HepG2 (cell line): ENCODE data around the gene AXIN2. TPM values are rescaled to one million over a fixed set of nuclear protein-coding genes. Genes with fewer than 3 reads are reported as not detected.

Source experiments
- FOXC1 ChIP-seq: sonication (generic); formaldehyde crosslinking; IDR thresholded peaks from 2 replicates; pipeline ENCODE4 v1.8.0; 2022; ENCODE audit warnings: mild to moderate bottlenecking, missing genetic modification reagents, borderline replicate concordance
- FOXK1 ChIP-seq: sonication (generic); formaldehyde crosslinking; IDR thresholded peaks from 2 replicates; pipeline ENCODE4 v1.4.0; 2020; ENCODE audit warnings: low read depth, missing genetic modification reagents, borderline replicate concordance
- HNF4G ChIP-seq, 2 experiments: sonication (generic) in 1 of 2; formaldehyde crosslinking in 1 of 2; IDR thresholded peaks; 2 replicates each; pipeline versions ENCODE4 v1.4.0 to v1.6.1; 2011 to 2020; ENCODE audit warnings: borderline replicate concordance in 2 of 2, low read depth in 2 of 2, mild to moderate bottlenecking in 2 of 2, low read length in 1 of 2, missing genetic modification reagents in 1 of 2, moderate library complexity in 1 of 2
- NR2C2 ChIP-seq: sonication (generic); formaldehyde crosslinking; IDR thresholded peaks from 2 replicates; pipeline ENCODE4 v1.4.0; 2020; ENCODE audit warnings: missing genetic modification reagents, mild to moderate bottlenecking, moderate library complexity, borderline replicate concordance
- NR2F2 ChIP-seq: IDR thresholded peaks from 2 replicates; pipeline ENCODE4 v1.6.1; 2012; ENCODE audit warnings: low read depth, inconsistent platforms, borderline replicate concordance
- PAXIP1 ChIP-seq: sonication (generic); formaldehyde crosslinking; conservative IDR thresholded peaks from 2 replicates; pipeline ENCODE4 v1.4.0; 2020; ENCODE audit warnings: mild to moderate bottlenecking, missing genetic modification reagents, moderate library complexity
- RCOR2 ChIP-seq: IDR thresholded peaks from 2 replicates; pipeline ENCODE4 v1.6.1; 2016; ENCODE audit warnings: missing biosample characterization, missing genetic modification reagents
- SP1 ChIP-seq, 2 experiments: fragments of 450-650 bp in 1 of 2; sonication (generic) in 1 of 2; formaldehyde crosslinking in 1 of 2; IDR thresholded peaks; 2 replicates each; pipeline versions ENCODE4 v1.4.0 to v1.6.1; 2016 to 2020; ENCODE audit warnings: missing genetic modification reagents in 1 of 2
- THRA ChIP-seq: sonication (generic); formaldehyde crosslinking; IDR thresholded peaks from 2 replicates; pipeline ENCODE4 v1.4.0; 2020; ENCODE audit warnings: missing genetic modification reagents, borderline replicate concordance
- TOE1 ChIP-seq: sonication (generic); formaldehyde crosslinking; IDR thresholded peaks from 2 replicates; pipeline ENCODE4 v1.4.0; 2020; ENCODE audit warnings: mild to moderate bottlenecking, missing genetic modification reagents
- YEATS2 ChIP-seq: sonication (generic); formaldehyde crosslinking; IDR thresholded peaks from 2 replicates; pipeline ENCODE4 v1.4.0; 2020; ENCODE audit warnings: missing genetic modification reagents, borderline replicate concordance
- ZSCAN31 ChIP-seq: sonication (generic); formaldehyde crosslinking; IDR thresholded peaks from 2 replicates; pipeline ENCODE4 v1.5.0; 2020; ENCODE audit warnings: low read depth, mild to moderate bottlenecking, missing genetic modification reagents
- ZZZ3 ChIP-seq: sonication (generic); formaldehyde crosslinking; IDR thresholded peaks from 2 replicates; pipeline ENCODE4 v1.4.0; 2020; ENCODE audit warnings: missing genetic modification reagents, mild to moderate bottlenecking, borderline replicate concordance
- polyA plus RNA-seq, 8 experiments: library from polyadenylated mRNA; depleted of rRNA in 3 of 8; stranded (reverse) in 7 of 8; unstranded in 1 of 8; fragments of >200 nt; fragmentation: Illumina TruSeq in 4 of 8; extraction: Trizol in 4 of 8; gene quantifications; 2 replicates each; pipeline versions ENCODE4 v1.2.1 to v1.2.3, GENCODE V29; 2011 to 2016; ENCODE audit warnings: low read depth in 4 of 8, missing spikeins in 1 of 8, mixed read lengths in 1 of 8; ENCODE audit not compliant: insufficient read depth in 1 of 8
- total RNA-seq, 5 experiments: library from RNA; depleted of rRNA; stranded (reverse); fragments of >200 nt; fragmentation: Illumina TruSeq; extraction: Trizol; gene quantifications; 2 replicates each; pipeline ENCODE4 v1.2.3, GENCODE V29; 2016; ENCODE audit warnings: low read depth in 1 of 5
- TF ChIP-seq, protein P1 (sequence below): sonication (generic); formaldehyde crosslinking; IDR thresholded peaks from 2 replicates; pipeline ENCODE4 v1.9.0; 2021; ENCODE audit warnings: missing genetic modification reagents, borderline replicate concordance
- TF ChIP-seq, protein P2 (sequence below): sonication (generic); formaldehyde crosslinking; IDR thresholded peaks from 2 replicates; pipeline ENCODE4 v1.5.0; 2020; ENCODE audit warnings: mild to moderate bottlenecking, missing genetic modification reagents

AXIN2 gene
- total and polyA plus RNA-seq, 2 of the 13 experiments (the other 11 are each of a cell fraction or from before 2014, with no cell fraction given), result 58.6 to 63.4 TPM

GRCh38 chr17:65572581-65573281 lies 11.3 kb upstream of the AXIN2 start (continued):
- TF ChIP-seq, protein P1, sequence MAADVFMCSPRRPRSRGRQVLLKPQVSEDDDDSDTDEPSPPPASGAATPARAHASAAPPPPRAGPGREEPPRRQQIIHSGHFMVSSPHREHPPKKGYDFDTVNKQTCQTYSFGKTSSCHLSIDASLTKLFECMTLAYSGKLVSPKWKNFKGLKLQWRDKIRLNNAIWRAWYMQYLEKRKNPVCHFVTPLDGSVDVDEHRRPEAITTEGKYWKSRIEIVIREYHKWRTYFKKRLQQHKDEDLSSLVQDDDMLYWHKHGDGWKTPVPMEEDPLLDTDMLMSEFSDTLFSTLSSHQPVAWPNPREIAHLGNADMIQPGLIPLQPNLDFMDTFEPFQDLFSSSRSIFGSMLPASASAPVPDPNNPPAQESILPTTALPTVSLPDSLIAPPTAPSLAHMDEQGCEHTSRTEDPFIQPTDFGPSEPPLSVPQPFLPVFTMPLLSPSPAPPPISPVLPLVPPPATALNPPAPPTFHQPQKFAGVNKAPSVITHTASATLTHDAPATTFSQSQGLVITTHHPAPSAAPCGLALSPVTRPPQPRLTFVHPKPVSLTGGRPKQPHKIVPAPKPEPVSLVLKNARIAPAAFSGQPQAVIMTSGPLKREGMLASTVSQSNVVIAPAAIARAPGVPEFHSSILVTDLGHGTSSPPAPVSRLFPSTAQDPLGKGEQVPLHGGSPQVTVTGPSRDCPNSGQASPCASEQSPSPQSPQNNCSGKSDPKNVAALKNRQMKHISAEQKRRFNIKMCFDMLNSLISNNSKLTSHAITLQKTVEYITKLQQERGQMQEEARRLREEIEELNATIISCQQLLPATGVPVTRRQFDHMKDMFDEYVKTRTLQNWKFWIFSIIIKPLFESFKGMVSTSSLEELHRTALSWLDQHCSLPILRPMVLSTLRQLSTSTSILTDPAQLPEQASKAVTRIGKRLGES (CRISPR knock-in tag), result no peak
- TF ChIP-seq NR2C2 (CRISPR knock-in tag) (peak; percentile 95), NR2F2 (peak; percentile 65), FOXK1 (CRISPR knock-in tag) (no peak), ZSCAN31 (peak; percentile 19; the same call in 1 of the 2 replicates), THRA (peak; percentile 70; the same call in 1 of the 2 replicates), ZZZ3 (CRISPR knock-in tag) (0 out of 2 replicates have a peak, but pooled peaks have one; percentile 40), YEATS2 (CRISPR knock-in tag) (no peak), HNF4G (IDR thresholded peaks at IDR 0.05; ENCODE audit: borderline replicate concordance, low read depth, low read length) (peak; percentile 72), HNF4G (CRISPR knock-in tag; IDR thresholded peaks at IDR 0.05; ENCODE audit: borderline replicate concordance, low read depth) (peak; percentile 80), FOXC1 (CRISPR knock-in tag) (no peak), PAXIP1 (CRISPR knock-in tag) (peak; percentile 70), RCOR2 (peak; percentile 69; the same call in 1 of the 2 replicates), TOE1 (CRISPR knock-in tag) (no peak), SP1 (IDR thresholded peaks at IDR 0.05) (no peak), SP1 (CRISPR knock-in tag; IDR thresholded peaks at IDR 0.05) (no peak)
- TF ChIP-seq, protein P2, sequence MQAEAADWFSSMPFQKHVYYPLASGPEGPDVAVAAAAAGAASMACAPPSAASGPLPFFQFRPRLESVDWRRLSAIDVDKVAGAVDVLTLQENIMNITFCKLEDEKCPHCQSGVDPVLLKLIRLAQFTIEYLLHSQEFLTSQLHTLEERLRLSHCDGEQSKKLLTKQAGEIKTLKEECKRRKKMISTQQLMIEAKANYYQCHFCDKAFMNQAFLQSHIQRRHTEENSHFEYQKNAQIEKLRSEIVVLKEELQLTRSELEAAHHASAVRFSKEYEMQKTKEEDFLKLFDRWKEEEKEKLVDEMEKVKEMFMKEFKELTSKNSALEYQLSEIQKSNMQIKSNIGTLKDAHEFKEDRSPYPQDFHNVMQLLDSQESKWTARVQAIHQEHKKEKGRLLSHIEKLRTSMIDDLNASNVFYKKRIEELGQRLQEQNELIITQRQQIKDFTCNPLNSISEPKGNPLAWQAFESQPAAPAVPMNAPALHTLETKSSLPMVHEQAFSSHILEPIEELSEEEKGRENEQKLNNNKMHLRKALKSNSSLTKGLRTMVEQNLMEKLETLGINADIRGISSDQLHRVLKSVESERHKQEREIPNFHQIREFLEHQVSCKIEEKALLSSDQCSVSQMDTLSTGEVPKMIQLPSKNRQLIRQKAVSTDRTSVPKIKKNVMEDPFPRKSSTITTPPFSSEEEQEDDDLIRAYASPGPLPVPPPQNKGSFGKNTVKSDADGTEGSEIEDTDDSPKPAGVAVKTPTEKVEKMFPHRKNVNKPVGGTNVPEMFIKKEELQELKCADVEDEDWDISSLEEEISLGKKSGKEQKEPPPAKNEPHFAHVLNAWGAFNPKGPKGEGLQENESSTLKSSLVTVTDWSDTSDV, result peak; percentile 49; the same call in 1 of the 2 replicates
